GM12864 (cell line): ENCODE data around the gene KCNMA1.

ENCODE experiments used
- DNase-seq: peaks from one replicate; pipeline ENCODE4 v3.0.0-alpha.2; 2011; ENCODE audit warnings: low read depth
- H3K4me3 ChIP-seq: 2 replicates; pipeline ENCODE4 v1.5.1; 2011; ENCODE audit warnings: mild to moderate bottlenecking, low read depth, low read length, control low read depth
- TF ChIP-seq, protein P1 (sequence below): IDR thresholded peaks from 2 replicates; pipeline ENCODE4 v1.5.1; 2011; ENCODE audit warnings: low read depth, mild to moderate bottlenecking, moderate library complexity, low read length, control low read depth, inconsistent platforms; ENCODE audit errors: missing control alignments

KCNMA1 gene

DNA sequence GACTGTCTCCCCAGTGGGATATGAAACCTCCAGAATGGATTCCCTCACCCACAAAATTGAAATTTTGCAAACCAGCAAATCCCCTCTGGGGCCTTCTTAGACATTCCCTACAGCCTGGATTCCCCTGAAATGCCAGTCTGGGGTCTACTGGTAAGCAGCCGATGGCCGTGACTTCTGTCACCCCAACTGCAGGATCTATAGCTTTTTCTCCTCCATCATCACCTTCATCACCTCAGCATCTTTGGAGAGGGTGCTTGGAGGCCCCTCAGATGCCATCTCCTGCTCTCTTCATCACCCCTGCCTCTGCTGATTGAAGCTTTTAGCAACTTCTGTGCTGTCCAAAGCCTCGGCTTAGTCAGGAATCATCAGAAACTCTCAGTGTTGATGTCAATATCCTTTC, 2.6 kb upstream of the KCNMA1 start:
- no peak overlapping the region for H3K4me3 ChIP-seq
- no peak for DNase-seq
- TF ChIP-seq, protein P1, sequence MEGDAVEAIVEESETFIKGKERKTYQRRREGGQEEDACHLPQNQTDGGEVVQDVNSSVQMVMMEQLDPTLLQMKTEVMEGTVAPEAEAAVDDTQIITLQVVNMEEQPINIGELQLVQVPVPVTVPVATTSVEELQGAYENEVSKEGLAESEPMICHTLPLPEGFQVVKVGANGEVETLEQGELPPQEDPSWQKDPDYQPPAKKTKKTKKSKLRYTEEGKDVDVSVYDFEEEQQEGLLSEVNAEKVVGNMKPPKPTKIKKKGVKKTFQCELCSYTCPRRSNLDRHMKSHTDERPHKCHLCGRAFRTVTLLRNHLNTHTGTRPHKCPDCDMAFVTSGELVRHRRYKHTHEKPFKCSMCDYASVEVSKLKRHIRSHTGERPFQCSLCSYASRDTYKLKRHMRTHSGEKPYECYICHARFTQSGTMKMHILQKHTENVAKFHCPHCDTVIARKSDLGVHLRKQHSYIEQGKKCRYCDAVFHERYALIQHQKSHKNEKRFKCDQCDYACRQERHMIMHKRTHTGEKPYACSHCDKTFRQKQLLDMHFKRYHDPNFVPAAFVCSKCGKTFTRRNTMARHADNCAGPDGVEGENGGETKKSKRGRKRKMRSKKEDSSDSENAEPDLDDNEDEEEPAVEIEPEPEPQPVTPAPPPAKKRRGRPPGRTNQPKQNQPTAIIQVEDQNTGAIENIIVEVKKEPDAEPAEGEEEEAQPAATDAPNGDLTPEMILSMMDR = no peak

DNA sequence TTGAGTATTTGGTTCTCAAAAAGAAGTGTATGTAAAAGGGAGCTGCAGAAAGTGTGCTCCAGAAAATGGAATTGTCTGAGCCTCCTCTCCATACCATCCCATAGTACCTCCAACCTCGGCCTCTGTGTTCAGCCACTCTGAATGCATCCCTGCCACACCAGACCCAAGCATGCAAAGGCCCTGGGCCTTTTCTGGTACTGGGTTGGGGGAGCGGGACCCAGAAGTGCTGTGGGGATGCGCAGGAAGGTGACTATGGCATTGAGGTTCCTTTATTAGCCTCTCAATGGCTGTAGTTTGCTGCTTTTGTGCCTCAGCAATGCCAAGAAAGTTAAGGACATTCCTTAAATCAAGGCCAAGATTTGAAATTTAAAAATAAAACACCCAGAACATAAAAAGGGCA, 2.1 kb upstream of the KCNMA1 start:
- no peak overlapping the region for H3K4me3 ChIP-seq
- TF ChIP-seq, protein P1 = no peak
- no peak for DNase-seq

DNA sequence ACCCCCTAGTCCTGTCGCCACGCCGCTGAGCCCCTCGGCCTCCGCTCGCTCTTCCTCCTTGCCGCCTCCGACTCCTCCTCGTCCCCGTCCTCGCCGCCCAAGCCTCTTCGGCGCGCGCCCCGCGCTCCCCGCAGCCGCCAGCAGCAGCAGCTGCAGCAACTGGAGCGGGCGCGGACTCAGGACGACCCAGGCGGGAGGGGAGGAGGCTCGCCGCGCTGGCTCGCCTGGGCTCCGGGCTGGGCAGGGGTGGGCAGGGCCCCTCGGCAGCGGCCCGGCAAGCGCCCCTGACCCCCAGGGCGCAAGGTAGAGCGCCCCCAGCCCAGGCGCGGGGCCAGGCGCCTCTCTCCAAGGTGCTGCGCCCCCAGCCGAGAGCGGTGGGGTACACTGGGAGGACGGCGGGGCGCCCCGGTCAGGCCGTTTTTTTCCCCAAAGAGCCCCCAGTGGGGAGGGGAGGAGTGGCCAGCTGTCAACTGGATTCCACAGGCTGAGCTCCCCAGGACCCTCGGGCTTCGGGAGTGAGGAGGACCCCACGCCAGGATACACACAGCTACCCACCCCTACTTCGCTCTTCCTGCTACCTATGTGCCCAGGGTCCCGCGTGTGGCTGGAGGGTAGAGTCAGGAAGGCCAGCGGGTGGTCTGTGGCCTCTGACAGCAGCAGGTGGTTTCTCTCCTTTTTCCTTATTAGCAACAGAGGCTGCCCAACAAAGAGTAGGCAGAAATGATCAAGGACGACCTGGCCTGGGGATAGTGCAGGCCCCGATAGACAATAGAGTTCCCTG, 903 bp upstream of the KCNMA1 start:
- H3K4me3 ChIP-seq = peak overlapping the region; percentile 32; the same call in 1 of the 2 replicates
- TF ChIP-seq, protein P1 = no peak

DNA sequence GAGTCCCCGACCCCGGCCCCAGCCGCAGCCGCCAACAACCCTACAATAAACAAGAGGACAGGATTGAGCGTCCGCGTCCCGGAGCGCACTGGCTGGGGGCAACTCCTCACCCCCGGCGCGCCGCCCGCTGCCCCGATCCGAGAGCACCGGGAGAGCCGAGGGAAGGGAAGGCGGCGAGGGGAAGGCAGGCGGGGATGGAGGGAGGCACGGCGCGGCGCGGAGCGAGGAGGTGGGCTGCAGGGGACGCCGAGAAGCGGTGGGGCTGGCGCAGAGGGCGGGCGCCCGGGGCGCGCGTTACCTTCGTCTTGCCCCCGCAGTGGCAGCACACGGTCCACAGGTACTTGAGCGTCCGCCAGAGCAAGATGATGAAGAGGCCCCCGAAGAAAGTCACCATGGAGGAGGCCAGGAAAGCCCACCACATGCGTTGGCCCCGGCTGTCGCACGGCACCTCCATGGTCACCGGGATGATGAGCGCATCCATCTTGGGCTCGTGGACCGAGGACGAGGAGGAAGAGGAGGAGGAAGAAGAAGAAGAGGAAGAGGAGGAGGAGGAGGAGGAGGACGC, 559 bp downstream of the KCNMA1 start:
- no peak for DNase-seq
- TF ChIP-seq, protein P1 = no peak
- peak overlapping the region; percentile 29 for H3K4me3 ChIP-seq

More for the DNA sequence above, 903 bp upstream of the KCNMA1 start:
- no peak for DNase-seq

DNA sequence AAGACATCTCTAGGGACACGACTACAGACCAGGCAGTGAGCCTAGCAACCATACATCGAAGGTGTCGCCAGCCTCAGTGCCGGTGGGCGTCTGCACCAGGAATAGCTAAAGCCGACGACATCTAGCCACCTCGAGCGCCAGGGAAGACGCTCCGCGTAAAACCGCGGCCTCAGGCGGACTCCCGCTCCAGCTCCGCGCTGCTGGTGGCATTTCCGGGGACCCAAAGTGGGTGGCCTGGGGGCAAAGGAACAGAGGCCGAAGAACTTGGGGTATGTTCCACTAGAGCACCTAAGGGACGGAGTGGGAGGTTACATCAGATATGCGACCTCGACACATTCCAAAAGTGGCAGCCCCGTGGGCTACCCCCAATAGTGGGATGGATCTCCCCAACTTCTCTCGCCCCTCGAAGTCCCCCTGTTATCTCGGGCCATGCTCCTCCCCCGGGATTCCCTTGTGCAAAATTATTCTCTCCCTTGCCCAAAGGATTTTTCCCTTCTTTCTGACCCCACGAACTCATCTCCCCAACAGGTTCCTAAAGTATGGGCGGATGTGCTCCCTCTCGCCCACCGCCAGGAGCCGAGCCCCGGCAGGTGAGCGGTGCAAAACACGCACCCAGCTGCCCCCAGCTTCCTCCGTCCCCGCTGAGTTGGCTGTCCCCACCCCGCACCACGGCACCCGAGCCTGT, 1.2 kb downstream of the KCNMA1 start:
- TF ChIP-seq, protein P1 = peak; percentile 5
- H3K4me3 ChIP-seq = no peak overlapping the region; the same call in 1 of the 2 replicates
- DNase-seq = no peak

DNA sequence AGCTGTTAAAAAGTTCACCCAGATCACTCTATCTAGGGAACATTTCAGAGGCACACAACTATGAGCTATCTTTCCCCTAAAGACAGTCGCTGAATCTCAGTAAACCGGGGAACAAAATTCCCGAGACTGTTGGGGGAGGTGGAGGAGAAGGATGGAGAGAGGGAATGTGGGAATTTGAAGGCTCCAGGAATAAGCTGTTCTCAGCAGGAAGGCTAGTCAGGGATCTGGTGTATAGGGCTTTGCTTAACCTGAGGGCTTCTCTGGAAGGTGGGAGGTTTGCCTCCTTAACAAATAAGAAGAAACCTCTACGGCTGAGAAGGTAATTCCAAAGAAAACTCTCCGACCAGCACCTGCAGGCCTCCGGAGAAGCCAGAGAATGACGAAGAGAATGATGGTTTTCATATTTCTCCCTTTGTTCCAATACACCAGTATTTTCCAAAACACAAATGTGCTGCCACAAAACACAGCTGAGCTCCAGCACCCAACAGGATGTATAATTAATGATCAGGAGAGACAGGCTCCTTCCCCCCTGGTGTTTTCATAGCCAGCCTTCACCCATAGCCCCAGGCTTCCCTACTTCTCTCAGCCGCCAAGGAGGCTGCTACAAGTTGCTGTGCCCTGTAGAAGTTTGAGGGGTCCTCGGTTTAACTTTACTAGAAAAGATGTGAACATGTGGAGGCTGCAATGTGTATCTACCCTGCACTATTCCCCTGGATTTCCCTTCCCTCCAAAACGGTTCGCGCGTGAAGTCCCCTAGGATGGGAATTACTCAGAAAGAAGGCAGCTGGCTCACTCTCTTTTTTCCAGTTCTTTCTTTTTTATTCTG, 2.0 kb downstream of the KCNMA1 start:
- DNase-seq = no peak
- TF ChIP-seq, protein P1 = no peak
- no peak overlapping the region for H3K4me3 ChIP-seq
